SK-N-SH (cell line): ENCODE measurements around the gene GRM8.

ENCODE experiments used
- CHD2 ChIP-seq: fragments of 150-350 bp; IDR thresholded peaks from 2 replicates; pipeline ENCODE4 v1.6.1; 2018; ENCODE audit warnings: low read length; ENCODE audit not compliant: partially characterized antibody
- TAF1 ChIP-seq: IDR thresholded peaks from 2 replicates; pipeline ENCODE4 v1.6.1; 2012; ENCODE audit warnings: low read depth, mild to moderate bottlenecking, low read length, moderate library complexity, borderline replicate concordance
- YY1 ChIP-seq: IDR thresholded peaks from 2 replicates; pipeline ENCODE4 v1.4.0; 2012; ENCODE audit warnings: low read depth, mild to moderate bottlenecking
- TF ChIP-seq, protein P1 (sequence below): IDR thresholded peaks from 2 replicates; pipeline ENCODE4 v1.4.0; 2012; ENCODE audit warnings: low read depth
- TF ChIP-seq, protein P2 (sequence below): fragments of 150-350 bp; IDR thresholded peaks from 2 replicates; pipeline ENCODE4 v1.6.1; 2017; ENCODE audit warnings: antibody characterized with exemption, low read length, low read depth, borderline replicate concordance

DNA sequence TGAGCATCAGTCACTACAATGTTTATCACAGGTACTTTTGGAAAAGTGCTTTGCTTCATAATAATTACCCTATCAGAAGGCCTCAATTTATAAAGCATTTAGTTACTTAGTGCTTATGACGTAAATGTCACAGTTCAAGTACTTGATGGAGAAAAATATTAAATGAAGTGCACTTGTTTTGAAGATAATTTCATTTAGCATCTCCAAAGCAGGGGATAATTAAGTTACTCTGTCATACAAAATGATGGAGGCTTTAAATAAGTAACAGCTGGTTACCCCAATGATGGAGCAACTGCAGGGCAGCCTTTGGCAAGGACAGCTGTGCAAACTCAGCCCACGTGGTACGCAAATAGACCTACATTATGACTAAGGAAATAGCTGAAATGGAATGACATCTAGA lies 768.8 kb downstream of the GRM8 start:
- peak; percentile 93 for TF ChIP-seq CHD2
- no peak for TF ChIP-seq TAF1
- TF ChIP-seq, protein P1, sequence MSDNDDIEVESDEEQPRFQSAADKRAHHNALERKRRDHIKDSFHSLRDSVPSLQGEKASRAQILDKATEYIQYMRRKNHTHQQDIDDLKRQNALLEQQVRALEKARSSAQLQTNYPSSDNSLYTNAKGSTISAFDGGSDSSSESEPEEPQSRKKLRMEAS, result no peak
- TF ChIP-seq YY1, result no peak
- TF ChIP-seq, protein P2, sequence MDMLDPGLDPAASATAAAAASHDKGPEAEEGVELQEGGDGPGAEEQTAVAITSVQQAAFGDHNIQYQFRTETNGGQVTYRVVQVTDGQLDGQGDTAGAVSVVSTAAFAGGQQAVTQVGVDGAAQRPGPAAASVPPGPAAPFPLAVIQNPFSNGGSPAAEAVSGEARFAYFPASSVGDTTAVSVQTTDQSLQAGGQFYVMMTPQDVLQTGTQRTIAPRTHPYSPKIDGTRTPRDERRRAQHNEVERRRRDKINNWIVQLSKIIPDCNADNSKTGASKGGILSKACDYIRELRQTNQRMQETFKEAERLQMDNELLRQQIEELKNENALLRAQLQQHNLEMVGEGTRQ, result peak; percentile 55; the same call in 1 of the 2 replicates
